MM.1S (cell line): Measurements from ENCODE around the gene RUNX2.

Experiments used
- DNase-seq: peaks from one replicate; pipeline ENCODE4 v3.0.0-alpha.2; 2015
- H2AFZ ChIP-seq: fragments of 300-600 bp; sonication (generic); 2 replicates; pipeline ENCODE4 v1.6.0; 2016; ENCODE audit warnings: antibody characterized with exemption, low read length
- H3F3A ChIP-seq: fragments of 300-600 bp; sonication (generic); 2 replicates; pipeline ENCODE4 v1.6.1; 2016; ENCODE audit warnings: mild to moderate bottlenecking, antibody characterized with exemption, low read length, moderate library complexity, mixed read lengths; ENCODE audit not compliant: insufficient read depth
- H3K27ac ChIP-seq: fragments of 300-600 bp; sonication (generic); 2 replicates; pipeline ENCODE4 v1.5.1; 2016; ENCODE audit warnings: mild to moderate bottlenecking, low read length
- H3K27me3 ChIP-seq: fragments of 300-600 bp; sonication (generic); replicated peaks from 2 replicates; pipeline ENCODE4 v1.6.0; 2016; ENCODE audit warnings: low read length; ENCODE audit not compliant: insufficient read depth
- H3K36me3 ChIP-seq: fragments of 300-600 bp; sonication (generic); replicated peaks from 2 replicates; pipeline ENCODE4 v1.6.1; 2016; ENCODE audit warnings: mild to moderate bottlenecking, low read length, mixed read lengths; ENCODE audit not compliant: insufficient read depth
- H3K4me1 ChIP-seq: fragments of 300-600 bp; sonication (generic); 2 replicates; pipeline ENCODE4 v1.6.1; 2016; ENCODE audit warnings: low read length, mixed read lengths
- H3K4me2 ChIP-seq: fragments of 300-600 bp; sonication (generic); 2 replicates; pipeline ENCODE4 v1.6.0; 2016; ENCODE audit warnings: low read depth, low read length
- H3K4me3 ChIP-seq: fragments of 300-600 bp; sonication (generic); 2 replicates; pipeline ENCODE4 v1.5.1; 2016; ENCODE audit warnings: low read length, mixed read lengths
- H3K79me2 ChIP-seq: fragments of 300-600 bp; sonication (generic); 2 replicates; pipeline ENCODE4 v1.6.1; 2016; ENCODE audit warnings: mixed run types, low read length, mixed read lengths
- H3K9ac ChIP-seq: fragments of 300-600 bp; sonication (generic); 2 replicates; pipeline ENCODE4 v1.6.1; 2016; ENCODE audit warnings: low read length, mixed read lengths
- H3K9me2 ChIP-seq: fragments of 300-600 bp; sonication (generic); replicated peaks from 2 replicates; pipeline ENCODE4 v1.6.1; 2016; ENCODE audit warnings: mild to moderate bottlenecking, low read length, mixed read lengths; ENCODE audit not compliant: insufficient read depth
- H3K9me3 ChIP-seq: fragments of 300-600 bp; sonication (generic); replicated peaks from 2 replicates; pipeline ENCODE4 v1.6.1; 2016; ENCODE audit warnings: mild to moderate bottlenecking, low read length, mixed read lengths; ENCODE audit not compliant: insufficient read depth
- H4K20me1 ChIP-seq: fragments of 300-600 bp; sonication (generic); 2 replicates; pipeline ENCODE4 v1.6.1; 2016; ENCODE audit warnings: mild to moderate bottlenecking, low read length, moderate library complexity, mixed read lengths; ENCODE audit not compliant: insufficient read depth
- EZH2 ChIP-seq: fragments of 300-600 bp; sonication (generic); optimal IDR thresholded peaks from 2 replicates; pipeline ENCODE3; 2017; ENCODE audit warnings: low read depth, mild to moderate bottlenecking, antibody characterized with exemption, low read length, mixed read lengths
- EZH2phosphoT487 ChIP-seq: fragments of 300-600 bp; sonication (generic); IDR thresholded peaks from 2 replicates; pipeline ENCODE4 v1.6.1; 2018; ENCODE audit warnings: antibody characterized with exemption, low read length
- TF ChIP-seq, protein P1 (sequence below): fragments of 300-600 bp; sonication (generic); IDR thresholded peaks from 2 replicates; pipeline ENCODE4 v1.5.1; 2016; ENCODE audit warnings: antibody characterized with exemption, low read length, mixed read lengths

RUNX2 gene

GRCh38 chr6:45678285-45678607 is 350.1 kb downstream of the RUNX2 start:
- no peaks in the 10 kb centered on the region for H3K9me2 ChIP-seq
- no peaks in the 10 kb centered on the region for H3K36me3 ChIP-seq
- H3K4me2 ChIP-seq = peak overlapping the region; percentile 80; the same call in 1 of the 2 replicates
- H3F3A ChIP-seq = peaks cover 23% of the 10 kb centered on the region
- peak overlapping the region; percentile 50; the same call in 1 of the 2 replicates for H3K9ac ChIP-seq
- H3K4me1 ChIP-seq = peaks cover 36% of the 10 kb centered on the region
- H3K9me3 ChIP-seq = no peaks in the 10 kb centered on the region
- H3K27ac ChIP-seq = peak overlapping the region; percentile 65; the same call in 1 of the 2 replicates
- no peaks in the 10 kb centered on the region for H3K79me2 ChIP-seq
- no peaks in the 10 kb centered on the region for H4K20me1 ChIP-seq
- H3K27me3 ChIP-seq = no peaks in the 10 kb centered on the region
- H2AFZ ChIP-seq = no peak overlapping the region
- no peak for TF ChIP-seq EZH2phosphoT487
- TF ChIP-seq, protein P1, sequence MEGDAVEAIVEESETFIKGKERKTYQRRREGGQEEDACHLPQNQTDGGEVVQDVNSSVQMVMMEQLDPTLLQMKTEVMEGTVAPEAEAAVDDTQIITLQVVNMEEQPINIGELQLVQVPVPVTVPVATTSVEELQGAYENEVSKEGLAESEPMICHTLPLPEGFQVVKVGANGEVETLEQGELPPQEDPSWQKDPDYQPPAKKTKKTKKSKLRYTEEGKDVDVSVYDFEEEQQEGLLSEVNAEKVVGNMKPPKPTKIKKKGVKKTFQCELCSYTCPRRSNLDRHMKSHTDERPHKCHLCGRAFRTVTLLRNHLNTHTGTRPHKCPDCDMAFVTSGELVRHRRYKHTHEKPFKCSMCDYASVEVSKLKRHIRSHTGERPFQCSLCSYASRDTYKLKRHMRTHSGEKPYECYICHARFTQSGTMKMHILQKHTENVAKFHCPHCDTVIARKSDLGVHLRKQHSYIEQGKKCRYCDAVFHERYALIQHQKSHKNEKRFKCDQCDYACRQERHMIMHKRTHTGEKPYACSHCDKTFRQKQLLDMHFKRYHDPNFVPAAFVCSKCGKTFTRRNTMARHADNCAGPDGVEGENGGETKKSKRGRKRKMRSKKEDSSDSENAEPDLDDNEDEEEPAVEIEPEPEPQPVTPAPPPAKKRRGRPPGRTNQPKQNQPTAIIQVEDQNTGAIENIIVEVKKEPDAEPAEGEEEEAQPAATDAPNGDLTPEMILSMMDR = no peak
- no peak for TF ChIP-seq EZH2
- H3K4me3 ChIP-seq = no peak overlapping the region
- DNase-seq = no peak

- Histone ChIP-seq H3K9me2 (no peaks in the 10 kb centered on the region), H3K27me3 (no peaks in the 10 kb centered on the region), H3K9me3 (no peaks in the 10 kb centered on the region), H3K4me3 (no peak overlapping the region), H3K27ac (no peak overlapping the region), H3K4me2 (no peak overlapping the region), H3F3A (peaks cover 23% of the 10 kb centered on the region), H3K79me2 (no peaks in the 10 kb centered on the region), H3K9ac (no peak overlapping the region), H3K36me3 (no peaks in the 10 kb centered on the region), H4K20me1 (no peaks in the 10 kb centered on the region), H2AFZ (no peak overlapping the region), H3K4me1 (peaks cover 36% of the 10 kb centered on the region)
- DNase-seq = no peak
- no peak for TF ChIP-seq EZH2phosphoT487
- TF ChIP-seq, protein P1 = no peak
- no peak for TF ChIP-seq EZH2
Observed at GRCh38 chr6:45679163-45679562, 351.0 kb downstream of the RUNX2 start.

DNA sequence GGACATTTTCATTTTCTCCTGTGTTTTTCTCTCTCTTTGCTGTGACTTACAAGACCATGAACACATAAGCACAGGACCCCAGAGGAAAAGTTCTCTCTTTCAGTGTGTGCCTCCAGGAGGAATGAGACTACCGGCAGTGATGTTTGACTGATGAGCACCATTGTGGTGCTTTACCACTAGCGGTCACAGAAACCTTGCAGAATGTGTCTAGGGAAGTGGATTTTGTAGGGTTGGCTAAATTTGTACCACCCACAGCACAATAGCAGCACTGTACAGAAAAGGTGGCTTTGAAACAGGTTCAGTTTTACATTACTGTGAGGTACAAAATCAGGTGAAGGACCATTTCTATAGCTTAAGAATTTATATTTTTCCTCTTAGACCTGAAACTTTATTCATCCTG is 351.5 kb downstream of the RUNX2 start:
- Histone ChIP-seq H3K36me3 (no peaks in the 10 kb centered on the region), H3K9me2 (no peaks in the 10 kb centered on the region), H3K9me3 (no peaks in the 10 kb centered on the region), H3K27ac (no peak overlapping the region), H3K4me2 (no peak overlapping the region), H3K4me1 (peaks cover 36% of the 10 kb centered on the region), H2AFZ (no peak overlapping the region), H3K9ac (no peak overlapping the region), H3F3A (peaks cover 23% of the 10 kb centered on the region), H3K27me3 (no peaks in the 10 kb centered on the region), H3K4me3 (no peak overlapping the region), H4K20me1 (no peaks in the 10 kb centered on the region), H3K79me2 (no peaks in the 10 kb centered on the region)
- DNase-seq = no peak
- TF ChIP-seq EZH2 (no peak), EZH2phosphoT487 (no peak)
- TF ChIP-seq, protein P1 = no peak
